GM21723 (cell line): ENCODE data around the gene LRRK1.

Experiments
- ATAC-seq: cut with Tn5 transposase; IDR thresholded peaks from one replicate; pipeline ENCODE4 v1.9.1; 2021; ENCODE audit warnings: mild to moderate bottlenecking, moderate library complexity; ENCODE audit not compliant: unreplicated experiment

The LRRK1 gene

GRCh38 chr15:100931143-100931890, 12.2 kb downstream of the LRRK1 start:
- peak; percentile 45 for ATAC-seq

GRCh38 chr15:100932676-100933348, 13.7 kb downstream of the LRRK1 start:
- no peak for ATAC-seq

DNA sequence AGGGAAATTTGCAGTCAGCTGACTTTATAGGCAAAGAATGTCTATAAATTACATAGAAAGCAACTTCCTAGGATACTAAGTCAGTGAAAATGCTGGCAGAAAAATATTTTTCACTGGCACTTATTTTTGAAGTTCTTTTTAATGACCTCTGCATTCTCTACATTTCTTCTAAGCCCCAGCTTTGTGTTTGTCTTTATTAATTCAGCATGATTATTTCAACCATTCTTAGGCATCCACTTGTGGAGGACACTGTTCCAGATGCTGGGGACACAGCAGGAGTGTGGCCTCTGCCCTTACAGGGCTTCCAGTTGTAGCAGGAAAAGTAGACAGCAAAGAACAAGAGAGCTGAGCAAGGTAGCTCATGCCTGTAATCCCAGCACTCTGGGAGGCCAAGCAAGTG, 15.0 kb downstream of the LRRK1 start:
- no peak for ATAC-seq

DNA sequence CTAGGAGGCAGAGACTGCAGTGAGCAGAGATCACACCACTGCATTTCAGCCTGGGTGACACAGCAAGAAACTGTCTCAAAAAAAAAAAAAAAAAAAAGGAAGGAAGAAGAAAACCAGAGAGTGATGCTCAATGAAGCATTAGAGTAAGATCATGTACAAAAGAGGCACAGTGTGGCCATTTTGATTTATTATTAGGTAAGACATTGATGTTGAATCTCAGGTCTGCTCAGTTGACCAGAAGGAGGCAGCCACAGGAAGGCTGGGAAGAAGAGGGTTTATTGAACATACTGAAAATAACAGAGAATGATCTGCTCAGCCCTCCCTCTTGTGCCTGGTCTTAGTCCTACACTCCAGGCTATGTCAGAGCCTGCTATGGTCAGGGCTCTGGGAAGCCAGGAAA, 15.6 kb downstream of the LRRK1 start:
- no peak for ATAC-seq

DNA sequence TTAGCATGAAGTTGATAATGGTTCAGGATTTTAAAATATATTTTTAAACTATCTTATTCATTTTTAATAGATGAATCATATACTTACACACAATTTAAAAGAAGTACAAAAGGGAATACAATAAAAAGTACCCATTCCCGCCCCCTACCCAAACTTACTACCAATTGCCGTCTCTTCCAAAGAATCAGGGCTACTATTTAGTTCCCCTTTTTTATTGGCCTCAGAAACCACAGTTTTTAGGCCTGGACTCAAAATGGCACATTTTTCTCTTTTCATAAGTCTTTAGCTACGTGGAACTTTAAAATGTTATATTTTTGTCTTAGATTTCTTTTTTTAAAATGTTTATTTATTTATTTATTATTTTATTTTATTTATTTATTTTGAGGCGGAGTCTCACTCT, 18.0 kb downstream of the LRRK1 start:
- no peak for ATAC-seq

GRCh38 chr15:100939791-100940190, 20.6 kb downstream of the LRRK1 start:
- ATAC-seq, result no peak

DNA sequence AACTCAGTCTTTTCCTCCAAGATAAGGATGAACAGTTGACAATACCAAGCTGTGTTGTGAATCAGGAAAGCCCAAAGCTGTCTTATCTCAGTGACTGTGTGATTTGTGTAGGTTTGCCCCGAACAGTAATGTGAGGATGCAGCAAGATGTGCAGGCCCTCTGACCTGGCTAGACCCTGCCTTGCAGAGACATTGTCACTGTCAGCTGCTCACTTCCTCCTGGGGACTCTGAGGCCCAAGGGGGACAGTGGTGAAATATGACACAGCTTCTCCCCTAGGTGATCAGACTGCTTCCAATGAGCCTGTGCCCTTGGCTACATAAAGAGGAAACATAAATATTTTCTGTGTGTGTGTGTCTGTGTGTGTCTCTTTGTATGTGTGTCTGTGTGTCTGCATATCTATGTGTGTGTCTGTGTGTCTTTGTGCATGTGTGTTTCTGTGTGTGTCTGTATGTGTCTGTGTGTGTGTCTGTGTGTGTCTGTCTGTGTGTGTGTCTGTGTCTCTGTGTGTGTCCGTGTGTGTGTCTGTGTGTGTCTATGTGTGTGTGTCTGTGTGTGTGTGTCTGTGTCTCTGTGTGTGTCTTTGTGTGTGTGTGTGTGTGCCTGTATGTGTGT, 21.7 kb downstream of the LRRK1 start:
- ATAC-seq, result peak; percentile 77

DNA sequence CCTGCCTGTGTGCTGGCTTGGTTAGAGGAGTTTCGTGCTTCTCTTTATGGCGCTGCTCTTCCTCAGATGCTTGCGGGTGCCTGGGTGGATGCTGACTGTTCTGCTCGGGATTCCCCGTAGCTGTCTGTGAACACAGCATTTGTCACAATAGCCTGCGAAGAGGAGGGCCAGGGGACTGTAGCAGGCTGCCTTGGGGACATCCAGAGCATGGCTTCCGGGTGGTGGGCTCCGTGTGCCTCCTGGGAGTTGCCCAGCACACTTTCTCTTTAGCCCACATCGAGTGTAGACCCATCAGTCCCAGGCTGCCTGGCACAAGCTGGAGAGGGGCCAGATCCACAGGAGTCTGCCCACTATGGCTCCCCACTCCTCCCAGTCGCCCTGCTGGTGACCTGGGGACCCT, 22.4 kb downstream of the LRRK1 start:
- peak; percentile 61 for ATAC-seq

- ATAC-seq, result no peak
Observed at GRCh38 chr15:100942656-100943425, 23.7 kb downstream of the LRRK1 start.

- no peak for ATAC-seq
Observed at GRCh38 chr15:100944244-100944895, 25.2 kb downstream of the LRRK1 start.

DNA sequence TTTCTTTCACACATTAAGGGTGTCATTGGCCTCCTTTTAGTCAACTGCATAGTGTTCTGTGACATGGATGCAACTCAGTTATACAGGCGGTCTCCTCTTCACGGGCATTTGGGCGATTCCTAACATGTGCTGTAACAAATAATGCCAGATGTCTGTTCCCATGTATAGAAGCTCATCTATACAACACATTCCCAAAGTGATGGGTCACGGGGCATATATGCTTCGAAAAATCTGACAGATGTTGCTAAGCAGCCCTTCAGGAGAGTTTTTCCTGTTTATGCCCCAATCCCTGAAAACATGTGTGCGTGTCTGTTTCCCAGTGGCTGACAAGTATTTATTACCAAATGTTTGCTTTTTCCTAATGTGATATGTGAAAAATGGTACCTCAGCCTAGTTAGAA, 25.8 kb downstream of the LRRK1 start:
- ATAC-seq, result no peak

- ATAC-seq, result no peak
Observed at GRCh38 chr15:100947760-100948429, 28.7 kb downstream of the LRRK1 start.

DNA sequence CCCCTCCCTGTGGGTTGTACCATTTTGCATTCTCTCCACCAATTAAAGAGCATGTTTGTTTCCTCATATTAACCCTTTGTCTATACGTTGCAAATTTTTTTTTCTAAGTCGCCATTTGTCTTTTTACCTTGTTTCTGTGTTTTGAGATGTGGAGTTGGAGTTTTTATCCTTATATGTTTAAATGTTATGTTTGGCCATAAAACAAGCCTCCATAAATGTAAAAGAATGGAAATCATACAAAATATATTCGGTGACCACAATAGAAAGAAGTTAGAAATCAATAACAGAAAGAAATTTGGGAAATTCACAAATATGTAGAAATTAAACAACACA, 29.2 kb downstream of the LRRK1 start:
- ATAC-seq, result no peak

- no peak for ATAC-seq
Observed at GRCh38 chr15:100949691-100950090, 30.5 kb downstream of the LRRK1 start.

- ATAC-seq, result no peak
Observed at GRCh38 chr15:100951965-100952364, 32.8 kb downstream of the LRRK1 start.

DNA sequence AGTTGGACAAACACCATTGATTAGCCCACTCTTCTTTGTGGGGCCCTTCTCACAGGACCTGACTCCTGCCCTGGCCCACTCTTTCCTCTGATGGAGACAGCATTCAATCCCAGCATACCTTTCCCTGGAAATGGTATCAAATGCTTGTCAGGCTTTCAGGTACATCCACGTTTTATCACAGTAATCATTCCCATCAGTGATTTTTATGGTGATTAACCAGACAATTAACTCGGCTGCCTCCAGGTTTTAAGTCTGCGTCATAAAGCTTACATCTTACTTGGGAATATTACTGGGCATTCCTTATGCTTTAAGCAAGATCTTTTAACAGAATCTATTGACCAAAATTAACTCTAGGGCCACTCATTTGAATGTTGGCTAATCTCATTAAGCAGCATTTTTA, 33.4 kb downstream of the LRRK1 start:
- ATAC-seq, result no peak

- no peak for ATAC-seq
Observed at GRCh38 chr15:100958326-100959065, 39.3 kb downstream of the LRRK1 start.

- no peak for ATAC-seq
Observed at GRCh38 chr15:100959066-100960050, 40.2 kb downstream of the LRRK1 start.

DNA sequence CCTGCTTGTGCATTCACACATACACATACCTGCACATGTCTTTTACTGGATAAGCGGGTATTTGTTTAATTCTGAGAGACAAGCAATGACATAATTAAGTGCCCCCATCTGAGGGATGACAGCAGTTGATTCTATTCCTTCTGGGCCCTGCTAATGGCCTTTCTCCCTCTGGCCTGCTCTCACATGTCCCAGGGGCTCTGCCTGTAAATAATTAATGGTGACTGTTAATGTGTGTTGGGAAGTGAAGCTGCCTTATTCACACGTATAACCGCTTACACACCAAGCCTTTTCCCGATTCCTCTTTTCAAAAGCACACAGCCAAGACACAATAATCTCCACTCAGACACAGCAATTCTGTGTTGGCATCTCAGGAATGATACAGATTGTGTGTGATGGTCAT, 47.8 kb downstream of the LRRK1 start:
- ATAC-seq, result no peak
